HepG2 (cell line): ENCODE results near the gene ANKIB1. TPM values are rescaled to one million over a fixed set of nuclear protein-coding genes. Genes with fewer than 3 reads are reported as not detected.

ENCODE experiments used
- MED8 ChIP-seq: sonication (generic); formaldehyde crosslinking; IDR thresholded peaks from 2 replicates; pipeline ENCODE4 v1.8.1; 2023; ENCODE audit warnings: mild to moderate bottlenecking, missing genetic modification reagents; ENCODE audit not compliant: insufficient replicate concordance
- NBN ChIP-seq: fragments of 450-650 bp; conservative IDR thresholded peaks from 2 replicates; pipeline ENCODE4 v1.6.1; 2017
- PHF21A ChIP-seq: sonication (generic); formaldehyde crosslinking; IDR thresholded peaks from 2 replicates; pipeline ENCODE4 v1.5.0; 2020; ENCODE audit warnings: mild to moderate bottlenecking, missing genetic modification reagents
- SMARCC2 ChIP-seq: fragments of 450-650 bp; IDR thresholded peaks from 2 replicates; pipeline ENCODE4 v1.6.1; 2017; ENCODE audit warnings: antibody characterized with exemption, mild to moderate bottlenecking
- TCF12 ChIP-seq, 2 experiments: fragments of 450-650 bp in 1 of 2; sonication (generic) in 1 of 2; formaldehyde crosslinking in 1 of 2; IDR thresholded peaks; 2 replicates each; pipeline versions ENCODE4 v1.6.1 to v1.8.0; 2017 to 2022; ENCODE audit warnings: antibody characterized with exemption in 1 of 2, mild to moderate bottlenecking in 1 of 2, missing genetic modification reagents in 1 of 2, moderate library complexity in 1 of 2
- ZNF17 ChIP-seq: sonication (generic); formaldehyde crosslinking; IDR thresholded peaks from 2 replicates; pipeline ENCODE4 v1.5.0; 2020; ENCODE audit warnings: mild to moderate bottlenecking, missing genetic modification reagents
- ZNF235 ChIP-seq: sonication (generic); formaldehyde crosslinking; IDR thresholded peaks from 2 replicates; pipeline ENCODE4 v1.8.1; 2023; ENCODE audit warnings: mild to moderate bottlenecking, missing genetic modification reagents, borderline replicate concordance
- ZNF512B ChIP-seq: sonication (generic); formaldehyde crosslinking; IDR thresholded peaks from 2 replicates; pipeline ENCODE4 v1.5.1; 2020; ENCODE audit warnings: missing genetic modification reagents, mild to moderate bottlenecking, borderline replicate concordance
- ZNF652 ChIP-seq: IDR thresholded peaks from 2 replicates; pipeline ENCODE4 v1.6.1; 2016; ENCODE audit warnings: low read depth, borderline replicate concordance
- ZNF784 ChIP-seq: sonication (generic); formaldehyde crosslinking; IDR thresholded peaks from 2 replicates; pipeline ENCODE4 v1.5.1; 2020; ENCODE audit warnings: missing genetic modification reagents, mild to moderate bottlenecking, borderline replicate concordance
- polyA plus RNA-seq, 8 experiments: library from polyadenylated mRNA; depleted of rRNA in 3 of 8; stranded (reverse) in 7 of 8; unstranded in 1 of 8; fragments of >200 nt; fragmentation: Illumina TruSeq in 4 of 8; extraction: Trizol in 4 of 8; gene quantifications; 2 replicates each; pipeline versions ENCODE4 v1.2.1 to v1.2.3, GENCODE V29; 2011 to 2016; ENCODE audit warnings: low read depth in 4 of 8, missing spikeins in 1 of 8, mixed read lengths in 1 of 8; ENCODE audit not compliant: insufficient read depth in 1 of 8
- total RNA-seq, 5 experiments: library from RNA; depleted of rRNA; stranded (reverse); fragments of >200 nt; fragmentation: Illumina TruSeq; extraction: Trizol; gene quantifications; 2 replicates each; pipeline ENCODE4 v1.2.3, GENCODE V29; 2016; ENCODE audit warnings: low read depth in 1 of 5

The ANKIB1 gene
- total and polyA plus RNA-seq, 2 of the 13 experiments (the other 11 are each of a cell fraction or from before 2014, with no cell fraction given), result 28.7 to 29.6 TPM

GRCh38 chr7:92446869-92447344, 201.1 kb downstream of the ANKIB1 start (continued):
- TF ChIP-seq NBN (no peak), ZNF512B (CRISPR knock-in tag) (no peak), SMARCC2 (no peak), ZNF784 (CRISPR knock-in tag) (no peak), TCF12 (IDR thresholded peaks at IDR 0.05) (no peak), TCF12 (CRISPR knock-in tag; IDR thresholded peaks at IDR 0.05) (0 out of 2 replicates have a peak, but pooled peaks have one; percentile 19), MED8 (CRISPR knock-in tag) (no peak), ZNF652 (CRISPR knock-in tag) (no peak), PHF21A (CRISPR knock-in tag) (no peak), ZNF17 (CRISPR knock-in tag) (0 out of 2 replicates have a peak, but pooled peaks have one; percentile 26), ZNF235 (CRISPR knock-in tag) (no peak)
